GM18517 (cell line): ENCODE measurements around the gene VPS26B.
"Not testable (repeated sequence)": the region's sequence is repeated elsewhere in the genome, so short reads cannot be mapped to it uniquely, and the experiment has no call there.

Source experiments
- ATAC-seq: cut with Tn5 transposase; IDR thresholded peaks from one replicate; pipeline ENCODE4 v1.9.1; 2021; ENCODE audit warnings: mild to moderate bottlenecking, moderate library complexity; ENCODE audit not compliant: unreplicated experiment

The VPS26B gene

DNA sequence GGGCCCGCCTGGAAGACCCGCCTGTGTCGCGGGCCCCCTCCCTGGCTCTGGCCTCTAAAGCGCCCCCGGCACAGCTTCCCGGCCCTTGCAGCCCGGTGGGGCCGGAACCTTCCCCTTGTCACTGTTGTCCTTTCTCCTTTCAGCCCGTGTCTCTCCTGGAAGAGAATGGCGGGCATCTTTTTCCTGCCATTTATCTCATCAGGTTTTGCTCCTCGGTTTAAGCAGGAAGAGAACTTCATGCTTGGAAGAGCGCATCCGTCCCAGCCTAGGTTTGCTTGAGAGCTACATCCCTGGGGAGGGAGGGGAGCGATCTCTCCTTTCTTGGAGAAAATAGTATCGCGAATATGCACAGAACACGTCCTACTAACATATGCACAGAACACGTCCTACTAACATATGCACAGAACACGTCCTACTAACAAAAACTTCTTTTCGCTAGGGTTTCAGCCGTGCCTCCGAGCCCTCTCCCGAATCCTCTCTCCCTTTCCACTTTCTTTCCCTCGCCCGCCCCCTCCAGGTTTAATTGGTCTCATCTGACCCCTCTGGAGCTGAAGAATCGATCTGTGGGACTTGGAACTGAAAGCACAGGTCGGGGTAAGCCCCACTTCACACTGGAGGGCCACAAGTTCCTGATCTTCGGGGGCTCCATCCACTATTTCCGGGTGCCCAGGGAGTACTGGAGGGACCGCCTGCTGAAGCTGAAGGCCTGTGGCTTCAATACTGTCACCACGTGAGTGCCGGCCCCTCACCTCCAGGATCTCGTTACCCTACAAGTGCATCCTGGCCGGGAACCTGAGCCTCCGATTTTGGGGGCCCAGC lies 52.9 kb downstream of the VPS26B start:
- ATAC-seq, result no peak

DNA sequence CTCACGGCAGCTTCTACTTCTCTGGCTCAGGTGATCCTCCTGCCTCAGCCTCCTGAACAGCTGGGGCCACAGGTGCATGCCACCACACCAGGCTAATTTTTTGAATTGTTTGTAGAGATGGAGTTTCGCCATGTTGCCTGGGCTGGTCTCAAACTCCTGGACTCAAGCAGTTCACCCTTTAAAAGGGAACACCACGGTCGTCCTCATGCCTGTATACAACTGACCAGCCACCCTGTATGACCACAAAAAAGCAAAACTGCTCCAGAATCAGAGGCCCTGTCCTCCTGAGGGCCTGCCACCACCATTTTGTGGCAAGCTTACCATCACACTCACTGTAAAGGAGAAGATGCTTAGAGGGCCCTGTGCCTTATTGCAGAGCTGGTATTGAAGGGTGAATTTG lies 53.9 kb downstream of the VPS26B start:
- ATAC-seq, result no peak

DNA sequence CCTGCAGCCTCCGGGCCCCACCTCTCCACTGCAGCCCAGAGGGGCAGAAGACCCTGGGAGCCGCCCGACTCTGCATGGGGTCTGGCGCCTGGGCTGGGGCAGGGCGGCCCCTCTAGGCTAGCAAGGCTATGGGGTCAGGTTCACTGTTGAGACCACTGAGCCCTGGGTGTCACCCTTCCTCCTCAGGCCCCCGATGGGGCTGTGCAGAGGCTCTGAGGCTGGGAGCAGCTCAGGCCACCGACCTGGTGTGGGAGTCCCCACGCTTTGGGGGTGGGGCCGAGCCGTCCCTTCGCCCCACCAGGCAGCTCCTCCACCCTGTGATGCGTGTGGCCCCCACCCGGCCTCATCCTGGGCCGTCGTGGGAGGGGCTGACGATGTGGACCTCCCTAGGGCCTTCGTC lies 57.2 kb downstream of the VPS26B start:
- not testable (repeated sequence) for ATAC-seq

DNA sequence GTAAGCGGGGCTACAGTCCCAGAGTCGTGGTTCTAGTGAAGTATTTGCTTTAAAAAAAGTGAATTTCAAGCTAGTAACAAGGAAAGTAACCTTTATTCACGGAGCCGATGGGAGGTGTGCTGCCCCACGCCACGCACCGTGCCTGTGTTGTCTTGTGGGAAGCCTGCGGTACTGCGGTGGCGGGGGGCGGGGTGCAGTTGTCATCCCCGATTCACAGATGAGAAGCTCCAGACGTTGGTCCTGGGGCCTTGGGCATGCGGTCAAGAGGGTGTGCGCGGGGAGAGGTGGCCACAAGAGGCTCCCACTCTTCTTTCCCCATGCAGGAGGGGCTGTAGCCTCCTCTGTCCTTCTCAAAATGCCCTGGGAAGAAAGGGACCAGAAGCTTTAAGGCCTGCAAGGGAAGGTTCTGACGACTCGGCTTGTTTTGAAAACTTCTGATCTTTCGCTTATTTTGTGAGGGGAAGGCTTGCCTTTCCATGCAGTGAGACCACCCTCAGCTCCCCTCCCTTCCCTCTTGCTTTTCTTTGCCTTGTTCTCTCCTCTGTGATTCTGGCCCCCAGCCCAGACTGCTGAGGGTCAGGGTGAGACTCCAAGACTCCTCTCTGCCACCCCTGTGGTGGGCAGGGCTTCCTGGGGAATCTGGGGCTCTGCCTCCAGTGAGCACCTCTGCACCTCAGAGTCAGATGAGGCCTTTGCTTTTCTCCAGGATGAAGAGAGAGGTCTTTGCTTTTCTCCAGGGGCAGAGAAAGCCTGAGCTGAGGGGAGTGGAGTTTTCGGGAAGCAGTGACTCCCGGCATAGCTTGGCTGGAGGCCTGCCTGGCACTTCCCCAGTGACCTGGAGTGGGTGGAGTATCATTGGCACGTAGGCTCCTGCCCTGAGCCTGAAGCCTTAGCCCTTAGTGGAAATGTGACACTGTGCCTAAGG lies 57.9 kb downstream of the VPS26B start:
- ATAC-seq, result no peak

DNA sequence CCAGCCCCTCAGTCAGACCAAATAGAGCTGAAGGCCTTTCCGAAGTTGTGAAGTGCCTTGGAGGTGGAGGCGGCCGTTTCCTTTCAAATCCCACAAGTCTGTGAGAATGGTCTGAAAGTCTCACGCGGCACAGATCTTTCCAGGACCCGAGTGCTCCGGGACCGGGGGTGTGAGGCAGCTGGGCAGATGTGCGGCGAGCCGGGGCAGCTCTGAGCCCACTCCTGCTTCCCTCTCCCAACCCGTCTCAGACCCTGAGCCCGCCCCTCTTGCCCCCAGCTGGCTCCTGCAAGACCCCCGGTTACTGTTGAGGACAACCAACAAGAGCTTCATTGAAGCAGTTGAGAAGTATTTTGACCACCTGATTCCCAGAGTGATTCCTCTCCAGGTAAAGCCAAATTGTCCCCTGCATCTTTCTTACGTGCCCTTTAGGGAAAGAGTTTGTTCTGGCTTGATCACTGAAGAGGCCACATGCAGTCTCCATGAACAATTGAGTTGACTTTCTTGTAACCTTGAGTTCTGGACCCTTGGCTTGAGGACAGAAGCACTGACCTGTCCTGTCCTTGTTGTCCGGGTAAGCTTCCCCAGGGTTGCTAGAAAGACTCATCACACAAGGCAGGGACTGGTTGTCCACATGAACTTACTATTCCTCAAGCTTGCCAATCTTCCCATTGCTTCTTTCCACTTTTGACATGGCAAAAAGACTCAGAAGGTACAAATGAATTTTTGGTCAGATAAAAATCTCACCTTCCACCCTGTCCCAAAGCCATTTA lies 59.2 kb downstream of the VPS26B start:
- no peak for ATAC-seq

DNA sequence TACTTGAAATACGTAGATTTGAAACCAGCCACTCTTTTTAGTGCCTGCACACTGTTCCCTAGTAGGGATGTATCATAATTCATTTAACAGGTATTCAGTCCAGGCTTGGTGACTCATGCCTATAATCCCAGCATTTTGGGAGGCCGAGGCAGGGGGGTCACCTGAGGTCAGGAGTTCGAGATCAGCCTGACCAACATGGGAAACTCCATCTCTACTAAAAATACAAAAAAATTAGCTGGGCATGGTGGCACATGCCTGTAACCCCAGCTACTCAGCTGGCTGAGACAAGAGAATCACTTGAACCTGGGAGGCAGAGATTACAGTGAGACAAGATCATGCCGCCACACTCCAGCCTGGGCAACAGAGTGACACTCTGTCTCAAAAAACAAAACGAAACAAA lies 59.9 kb downstream of the VPS26B start:
- not testable (repeated sequence) for ATAC-seq

DNA sequence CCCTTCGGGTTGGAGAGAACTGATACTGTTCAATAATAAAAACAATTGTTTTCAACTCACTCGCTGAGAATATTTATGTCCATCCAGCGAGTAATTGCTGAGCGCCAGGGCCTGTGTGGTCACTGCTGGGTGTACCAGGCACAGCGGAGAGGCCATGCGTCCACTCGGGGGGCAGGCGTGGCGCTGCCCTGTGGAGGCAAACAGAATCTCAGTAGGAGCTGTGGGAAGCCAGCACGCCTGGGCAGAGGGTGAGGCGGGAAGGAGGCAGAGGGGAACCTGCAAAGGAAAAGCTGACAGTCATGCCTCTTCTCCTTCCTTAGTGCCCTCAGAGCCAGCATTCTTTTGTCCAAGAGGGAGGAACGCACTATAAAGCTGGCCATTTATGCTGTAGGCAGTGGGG lies 63.1 kb downstream of the VPS26B start:
- ATAC-seq, result no peak

DNA sequence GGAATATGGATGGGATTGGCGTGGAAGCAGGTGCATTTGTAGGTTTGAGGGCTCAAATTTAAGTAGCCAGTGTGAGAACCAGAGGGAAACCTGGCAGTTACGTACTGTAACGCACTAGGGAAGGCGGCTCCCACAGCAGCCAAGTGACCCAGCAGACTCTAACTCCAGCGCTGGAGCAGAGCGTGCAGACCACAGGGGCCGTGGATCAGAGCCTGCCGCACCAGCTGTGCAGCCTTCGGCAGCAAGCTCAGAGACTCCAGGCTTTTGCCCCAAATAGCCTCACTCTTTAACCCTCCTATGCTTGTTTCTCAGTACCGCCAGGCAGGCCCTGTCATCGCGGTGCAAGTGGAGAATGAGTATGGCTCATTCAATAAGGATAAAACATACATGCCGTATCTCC lies 64.0 kb downstream of the VPS26B start:
- no peak for ATAC-seq

DNA sequence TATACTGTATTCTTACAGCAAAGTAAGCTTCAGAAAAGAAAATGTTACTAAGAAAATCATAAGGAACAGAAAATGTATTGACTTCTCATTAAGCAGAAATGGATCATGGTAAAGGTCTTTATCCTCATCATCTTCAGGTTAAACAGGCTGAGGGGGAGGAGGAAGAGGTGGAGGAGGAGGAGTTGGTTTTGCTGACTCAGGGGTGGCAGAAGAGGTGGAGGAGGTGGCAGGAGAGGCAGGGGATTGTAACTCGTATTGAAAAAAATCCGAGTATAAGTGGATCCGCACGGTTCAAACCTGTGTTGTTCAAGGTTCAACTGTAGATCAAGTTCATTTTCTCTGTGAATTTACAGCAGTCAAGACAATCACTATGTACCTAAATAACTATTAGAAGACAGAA lies 64.7 kb downstream of the VPS26B start:
- no peak for ATAC-seq

DNA sequence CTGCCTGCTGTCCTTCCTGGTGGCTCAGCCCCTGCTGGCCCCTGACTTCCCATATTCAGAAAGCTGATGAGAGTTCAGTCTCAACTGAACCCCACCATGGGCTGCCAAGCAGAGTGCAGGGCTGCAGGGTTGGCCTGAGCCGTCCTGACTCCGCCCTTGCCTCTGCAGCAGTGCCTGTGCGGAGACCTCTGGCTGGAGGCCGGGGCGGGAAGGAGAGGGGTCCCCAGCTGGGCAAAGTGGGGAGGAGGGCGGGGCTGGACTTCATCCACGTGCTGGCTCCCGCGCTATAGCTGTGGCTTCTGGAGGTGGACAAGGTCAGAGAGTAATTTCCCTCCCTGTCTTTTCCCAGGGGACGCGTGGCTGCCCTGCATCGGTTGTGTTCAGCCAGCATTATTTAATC lies 65.3 kb downstream of the VPS26B start:
- no peak for ATAC-seq

DNA sequence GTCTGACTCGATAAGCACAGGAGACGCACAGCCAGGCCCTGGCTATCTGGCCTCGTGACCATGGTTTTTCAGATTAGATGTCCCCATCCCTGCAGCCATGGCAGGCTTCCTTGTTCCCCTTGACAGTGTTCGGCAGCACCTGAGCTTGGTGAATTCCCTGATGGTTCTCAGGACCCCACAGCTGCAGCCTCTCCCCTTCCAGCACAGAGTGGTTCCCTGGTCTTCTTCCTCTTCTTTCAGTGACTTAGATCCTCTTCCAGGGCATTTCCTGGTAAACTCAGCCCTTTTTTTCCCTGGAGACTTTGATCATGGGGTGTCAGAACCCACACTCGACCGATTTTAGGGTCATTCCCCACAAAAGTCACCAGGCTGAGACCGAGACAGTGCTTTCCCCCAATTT lies 66.2 kb downstream of the VPS26B start:
- no peak for ATAC-seq

DNA sequence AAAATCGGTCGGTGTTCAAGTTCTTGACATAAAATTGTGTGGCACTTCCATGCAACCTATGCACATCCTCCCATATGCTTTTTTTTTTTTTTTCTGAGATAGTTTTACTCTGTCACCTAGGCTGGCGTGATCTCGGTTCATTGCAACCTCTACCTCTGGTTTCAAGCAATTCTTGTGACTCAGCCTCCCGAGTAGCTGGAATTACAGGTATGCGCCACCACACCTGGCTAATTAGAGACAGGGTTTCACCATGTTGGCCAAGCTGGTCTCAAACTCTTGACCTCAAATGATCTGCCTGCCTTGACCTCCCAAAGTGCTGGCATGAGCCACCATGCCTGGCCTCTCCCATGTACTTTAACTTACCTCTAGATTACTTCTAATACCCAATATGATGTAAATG lies 66.7 kb downstream of the VPS26B start:
- no peak for ATAC-seq

DNA sequence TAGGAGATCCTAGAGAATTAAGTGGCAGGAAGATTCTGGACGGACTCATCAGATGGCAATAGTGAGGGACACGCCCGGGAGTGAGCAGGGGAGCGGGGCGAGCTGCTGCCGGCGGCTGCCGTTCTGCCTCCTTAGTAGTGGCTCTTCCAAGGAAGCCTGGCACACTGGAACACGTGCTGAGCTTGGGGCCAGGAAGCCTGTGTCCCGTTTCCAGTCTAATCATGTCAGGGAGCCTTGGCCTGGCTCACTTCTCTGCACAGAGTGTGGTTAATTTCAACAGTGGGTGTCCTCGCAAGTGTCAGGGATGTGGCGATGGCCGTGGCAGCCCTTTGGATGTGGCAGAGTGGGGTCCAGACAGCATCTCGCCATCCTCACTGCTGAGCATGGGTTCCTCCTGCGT lies 68.2 kb downstream of the VPS26B start:
- no peak for ATAC-seq

DNA sequence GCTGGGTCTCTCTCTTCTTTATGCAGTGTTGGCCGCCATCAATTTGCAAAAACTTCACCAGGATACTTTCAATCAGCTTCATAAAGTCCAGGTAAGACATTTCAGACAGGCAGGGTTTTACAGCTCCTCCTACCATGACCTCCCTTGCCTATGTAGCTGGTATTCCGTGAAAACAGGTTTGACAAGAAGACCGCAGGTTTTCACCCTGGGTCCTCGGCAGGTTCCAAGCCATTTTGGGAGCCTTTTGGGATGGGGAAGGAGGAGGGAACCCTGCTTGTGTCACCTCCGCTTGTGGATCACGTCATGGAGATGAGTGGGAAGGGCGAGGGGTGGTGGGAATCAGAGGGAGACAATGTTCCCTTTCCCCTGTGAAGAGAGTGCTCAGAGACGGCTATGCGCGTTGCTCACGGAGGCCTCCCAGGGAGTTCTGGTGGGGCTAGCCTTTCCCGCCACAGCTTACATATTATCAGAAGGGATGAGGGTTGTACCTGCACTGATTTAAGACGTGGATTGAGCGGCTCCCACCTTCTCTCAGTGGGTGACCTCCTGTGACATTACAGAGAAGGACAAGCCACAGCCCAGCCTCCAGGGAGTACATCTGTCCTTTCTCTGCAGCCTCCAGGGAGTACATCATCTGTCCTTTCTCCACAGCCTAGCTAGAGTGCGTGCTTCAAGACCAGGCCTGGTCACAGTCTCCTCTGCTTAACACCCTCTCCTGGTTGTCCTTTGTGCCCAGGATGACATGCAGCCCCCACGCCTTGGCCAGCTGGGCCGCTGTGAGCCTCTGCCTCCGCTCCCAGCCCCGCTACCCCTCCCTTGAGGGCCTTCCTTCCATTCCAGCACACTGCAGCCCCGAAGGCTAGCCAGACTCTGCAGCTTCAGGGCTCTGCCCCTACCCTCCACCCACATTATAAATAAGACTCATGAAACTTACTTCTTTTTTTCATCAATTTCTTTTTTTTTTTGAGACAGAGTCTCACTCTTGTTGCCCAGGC lies 68.9 kb downstream of the VPS26B start:
- no peak for ATAC-seq

DNA sequence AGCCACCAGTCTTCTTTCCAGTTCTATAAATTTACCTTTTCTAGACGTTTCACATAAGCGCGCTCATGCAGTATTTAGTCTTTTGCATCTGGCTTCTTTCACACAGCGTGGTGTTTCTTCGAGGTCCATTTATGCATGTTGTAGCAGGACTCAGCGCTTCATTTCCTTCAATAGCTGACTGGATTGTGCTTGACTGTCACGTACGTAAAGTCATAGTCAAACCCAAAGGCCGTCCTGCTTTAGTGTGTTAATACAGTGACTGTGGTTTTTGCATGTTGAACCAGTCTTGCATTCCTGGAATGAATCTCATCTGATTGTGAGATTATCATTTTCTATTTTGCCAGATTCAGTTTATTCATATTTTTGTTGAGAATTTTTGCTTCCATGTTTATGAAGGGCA lies 70.2 kb downstream of the VPS26B start:
- ATAC-seq, result no peak
